HEK293 (cell line): ENCODE data around the gene NOPCHAP1.
A peak's percentile ranks its signal among the peaks of the same experiment; 100 is the strongest.

ENCODE experiments used
- CTCF ChIA-PET: fragments of 350-600 bp; formaldehyde crosslinking; extraction: SDS; loops from one replicate; lab custom pipeline; 2021; ENCODE audit warnings: antibody characterized with exemption; lab: Yijun Ruan, JAX
- POLR2A ChIA-PET: fragments of 300-600 bp; formaldehyde crosslinking; extraction: SDS; loops from one replicate; lab custom pipeline; 2020; ENCODE audit warnings: antibody characterized with exemption, inconsistent platforms; lab: Yijun Ruan, JAX
- H3K27ac ChIP-seq: fragments of 200-500 bp; sonication (Bioruptor generic); 2 replicates; pipeline ENCODE4 v1.5.1; 2014; ENCODE audit warnings: low read depth, low read length, control low read depth, inconsistent platforms; ENCODE audit errors: extremely low read depth
- H3K36me3 ChIP-seq, 2 experiments: fragments of 200-500 bp in 1 of 2; sonication (Bioruptor generic) in 1 of 2; 1 replicate in 1 of 2; 2 replicates in 1 of 2; pipeline ENCODE4 v1.5.1; 2014 to 2017; ENCODE audit warnings: inconsistent platforms in 2 of 2, low read length in 2 of 2; ENCODE audit not compliant: control insufficient read depth in 2 of 2, insufficient read depth in 1 of 2
- H3K4me1 ChIP-seq: fragments of 200-500 bp; sonication (Bioruptor generic); 2 replicates; pipeline ENCODE4 v1.5.1; 2014; ENCODE audit warnings: mild to moderate bottlenecking, low read length, inconsistent platforms; ENCODE audit not compliant: control insufficient read depth, insufficient read depth
- H3K4me3 ChIP-seq: 2 replicates; pipeline ENCODE4 v1.5.1; 2011; ENCODE audit warnings: low read depth, mild to moderate bottlenecking, control low read depth, low read length, moderate library complexity
- H3K9me3 ChIP-seq: fragments of 200-500 bp; sonication (Bioruptor generic); 2 replicates; pipeline ENCODE4 v1.5.1; 2014; ENCODE audit warnings: low read depth, low read length, inconsistent platforms; ENCODE audit not compliant: control insufficient read depth, insufficient read depth
- FEZF1 ChIP-seq: fragments of 450-650 bp; formaldehyde crosslinking; IDR thresholded peaks from 2 replicates; pipeline ENCODE4 v1.5.1; 2016; ENCODE audit warnings: missing biosample characterization, missing genetic modification characterization
- GLI4 ChIP-seq: fragments of 450-650 bp; formaldehyde crosslinking; IDR thresholded peaks from 2 replicates; pipeline ENCODE4 v1.5.1; 2016; ENCODE audit warnings: missing biosample characterization, missing genetic modification characterization
- OSR2 ChIP-seq: fragments of 450-650 bp; formaldehyde crosslinking; IDR thresholded peaks from 2 replicates; pipeline ENCODE4 v1.5.1; 2016; ENCODE audit warnings: missing biosample characterization, missing genetic modification characterization
- TCF7L2 ChIP-seq: IDR thresholded peaks from 2 replicates; pipeline ENCODE4 v1.6.1; 2011; ENCODE audit warnings: low read depth, mild to moderate bottlenecking, inconsistent platforms, low read length, moderate library complexity, borderline replicate concordance
- WT1 ChIP-seq: fragments of 450-650 bp; formaldehyde crosslinking; IDR thresholded peaks from 2 replicates; pipeline ENCODE4 v1.5.1; 2016; ENCODE audit warnings: missing biosample characterization, missing genetic modification characterization
- ZEB2 ChIP-seq: fragments of 450-650 bp; formaldehyde crosslinking; IDR thresholded peaks from 2 replicates; pipeline ENCODE4 v1.5.1; 2016; ENCODE audit warnings: missing biosample characterization, missing genetic modification characterization
- ZFP69B ChIP-seq: fragments of 450-650 bp; formaldehyde crosslinking; IDR thresholded peaks from 2 replicates; pipeline ENCODE4 v1.5.1; 2016; ENCODE audit warnings: missing biosample characterization, missing genetic modification characterization
- ZNF366 ChIP-seq: fragments of 450-650 bp; formaldehyde crosslinking; conservative IDR thresholded peaks from 2 replicates; pipeline ENCODE4 v1.5.1; 2016; ENCODE audit warnings: missing biosample characterization, missing genetic modification characterization
- ZNF404 ChIP-seq: fragments of 450-650 bp; formaldehyde crosslinking; IDR thresholded peaks from 2 replicates; pipeline ENCODE4 v1.5.1; 2017; ENCODE audit warnings: missing biosample characterization, missing genetic modification characterization
- ZNF548 ChIP-seq: fragments of 450-650 bp; formaldehyde crosslinking; IDR thresholded peaks from 2 replicates; pipeline ENCODE4 v1.5.1; 2016; ENCODE audit warnings: missing biosample characterization, missing genetic modification characterization
- ZNF626 ChIP-seq: fragments of 450-650 bp; sonication (Bioruptor Pico); formaldehyde crosslinking; IDR thresholded peaks from 2 replicates; pipeline ENCODE4 v1.5.1; 2018; ENCODE audit warnings: missing biosample characterization, missing genetic modification characterization, inconsistent platforms
- ZNF76 ChIP-seq: fragments of 450-650 bp; formaldehyde crosslinking; IDR thresholded peaks from 2 replicates; pipeline ENCODE4; 2016; ENCODE audit warnings: low read depth, missing biosample characterization, missing genetic modification characterization, borderline replicate concordance
- ZXDB ChIP-seq: fragments of 450-650 bp; formaldehyde crosslinking; IDR thresholded peaks from 2 replicates; pipeline ENCODE4 v1.5.1; 2016; ENCODE audit warnings: missing biosample characterization, missing genetic modification characterization
- TF ChIP-seq, protein P1 (sequence below): fragments of 450-650 bp; IDR thresholded peaks from 2 replicates; pipeline ENCODE4 v1.5.1; 2018; ENCODE audit warnings: missing biosample characterization, mild to moderate bottlenecking, missing genetic modification characterization
- TF ChIP-seq, protein P2 (sequence below): fragments of 450-650 bp; formaldehyde crosslinking; IDR thresholded peaks from 2 replicates; pipeline ENCODE4 v1.5.1; 2016; ENCODE audit warnings: missing biosample characterization, missing genetic modification characterization
- TF ChIP-seq, protein P3 (sequence below): fragments of 450-650 bp; formaldehyde crosslinking; IDR thresholded peaks from 2 replicates; pipeline ENCODE4 v1.5.1; 2017; ENCODE audit warnings: missing biosample characterization, missing genetic modification characterization
- TF ChIP-seq, protein P4 (sequence below): fragments of 450-650 bp; formaldehyde crosslinking; IDR thresholded peaks from 2 replicates; pipeline ENCODE4 v1.5.1; 2016; ENCODE audit warnings: missing biosample characterization, missing genetic modification characterization
- TF ChIP-seq, protein P5 (sequence below): fragments of 450-650 bp; formaldehyde crosslinking; IDR thresholded peaks from 2 replicates; pipeline ENCODE4 v1.5.1; 2016; ENCODE audit warnings: missing biosample characterization, missing genetic modification characterization
- TF ChIP-seq, protein P6 (sequence below): fragments of 450-650 bp; formaldehyde crosslinking; IDR thresholded peaks from 2 replicates; pipeline ENCODE4 v1.5.0; 2017; ENCODE audit warnings: missing biosample characterization, missing genetic modification characterization, borderline replicate concordance
- TF ChIP-seq, protein P7 (sequence below): fragments of 450-650 bp; IDR thresholded peaks from 2 replicates; pipeline ENCODE4 v1.5.1; 2018; ENCODE audit warnings: missing biosample characterization, missing genetic modification characterization

NOPCHAP1 gene

DNA sequence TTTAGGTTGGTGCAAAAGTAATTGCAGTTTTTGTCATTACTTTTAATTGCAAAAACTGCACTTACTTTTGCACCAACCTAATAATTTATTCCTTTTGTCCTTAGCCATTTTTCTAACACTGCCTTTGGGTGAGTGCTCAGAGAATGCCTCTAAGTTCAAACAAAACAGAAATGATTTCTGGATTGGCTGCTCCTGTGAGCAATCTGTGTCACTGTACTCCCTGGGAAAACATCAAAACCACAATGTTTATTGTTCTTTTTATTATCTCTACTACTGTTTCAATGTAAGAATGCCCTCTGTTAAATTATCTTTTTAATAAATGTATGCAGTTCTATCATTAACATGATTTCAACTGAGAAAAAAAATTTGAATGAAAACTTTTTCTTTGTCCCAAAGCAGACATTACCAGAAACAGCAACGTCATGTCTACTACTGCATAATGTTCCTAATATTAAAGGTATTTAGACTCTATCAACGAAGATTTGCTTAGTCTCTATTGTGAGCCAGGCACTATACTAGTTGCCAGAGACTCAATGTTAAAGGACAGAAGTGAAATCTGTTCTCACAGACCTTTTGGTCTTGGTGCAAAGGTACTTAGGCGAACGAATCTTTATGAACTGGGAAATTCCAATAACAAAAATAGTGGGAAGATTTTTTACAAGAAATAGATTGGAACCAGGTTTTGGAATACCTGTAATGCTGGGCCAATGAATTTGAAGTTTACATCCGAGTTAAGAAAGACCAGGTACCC lies 34.2 kb upstream of the NOPCHAP1 start:
- no peak for TF ChIP-seq ZFP69B (tag by site-specific recombination)
- TF ChIP-seq, protein P1, sequence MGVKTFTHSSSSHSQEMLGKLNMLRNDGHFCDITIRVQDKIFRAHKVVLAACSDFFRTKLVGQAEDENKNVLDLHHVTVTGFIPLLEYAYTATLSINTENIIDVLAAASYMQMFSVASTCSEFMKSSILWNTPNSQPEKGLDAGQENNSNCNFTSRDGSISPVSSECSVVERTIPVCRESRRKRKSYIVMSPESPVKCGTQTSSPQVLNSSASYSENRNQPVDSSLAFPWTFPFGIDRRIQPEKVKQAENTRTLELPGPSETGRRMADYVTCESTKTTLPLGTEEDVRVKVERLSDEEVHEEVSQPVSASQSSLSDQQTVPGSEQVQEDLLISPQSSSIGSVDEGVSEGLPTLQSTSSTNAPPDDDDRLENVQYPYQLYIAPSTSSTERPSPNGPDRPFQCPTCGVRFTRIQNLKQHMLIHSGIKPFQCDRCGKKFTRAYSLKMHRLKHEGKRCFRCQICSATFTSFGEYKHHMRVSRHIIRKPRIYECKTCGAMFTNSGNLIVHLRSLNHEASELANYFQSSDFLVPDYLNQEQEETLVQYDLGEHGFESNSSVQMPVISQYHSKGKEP (tag by site-specific recombination): 0 out of 2 replicates have a peak, but pooled peaks have one; percentile 31
- TF ChIP-seq ZNF626 (tag by site-specific recombination): 0 out of 2 replicates have a peak, but pooled peaks have one; percentile 3
- TF ChIP-seq WT1 (tag by site-specific recombination): 0 out of 2 replicates have a peak, but pooled peaks have one; percentile 46
- peak; percentile 89 for TF ChIP-seq FEZF1 (tag by site-specific recombination)
- TF ChIP-seq OSR2 (tag by site-specific recombination): peak; percentile 64
- TF ChIP-seq ZXDB (tag by site-specific recombination): 0 out of 2 replicates have a peak, but pooled peaks have one; percentile 19
- 0 out of 2 replicates have a peak, but pooled peaks have one; percentile 12 for TF ChIP-seq ZNF366 (tag by site-specific recombination)
- TF ChIP-seq, protein P2, sequence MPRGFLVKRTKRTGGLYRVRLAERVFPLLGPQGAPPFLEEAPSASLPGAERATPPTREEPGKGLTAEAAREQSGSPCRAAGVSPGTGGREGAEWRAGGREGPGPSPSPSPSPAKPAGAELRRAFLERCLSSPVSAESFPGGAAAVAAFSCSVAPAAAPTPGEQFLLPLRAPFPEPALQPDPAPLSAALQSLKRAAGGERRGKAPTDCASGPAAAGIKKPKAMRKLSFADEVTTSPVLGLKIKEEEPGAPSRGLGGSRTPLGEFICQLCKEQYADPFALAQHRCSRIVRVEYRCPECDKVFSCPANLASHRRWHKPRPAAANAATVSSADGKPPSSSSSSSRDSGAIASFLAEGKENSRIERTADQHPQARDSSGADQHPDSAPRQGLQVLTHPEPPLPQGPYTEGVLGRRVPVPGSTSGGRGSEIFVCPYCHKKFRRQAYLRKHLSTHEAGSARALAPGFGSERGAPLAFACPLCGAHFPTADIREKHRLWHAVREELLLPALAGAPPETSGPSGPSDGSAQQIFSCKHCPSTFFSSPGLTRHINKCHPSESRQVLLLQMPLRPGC (tag by site-specific recombination): 0 out of 2 replicates have a peak, but pooled peaks have one; percentile 22
- TF ChIP-seq, protein P3, sequence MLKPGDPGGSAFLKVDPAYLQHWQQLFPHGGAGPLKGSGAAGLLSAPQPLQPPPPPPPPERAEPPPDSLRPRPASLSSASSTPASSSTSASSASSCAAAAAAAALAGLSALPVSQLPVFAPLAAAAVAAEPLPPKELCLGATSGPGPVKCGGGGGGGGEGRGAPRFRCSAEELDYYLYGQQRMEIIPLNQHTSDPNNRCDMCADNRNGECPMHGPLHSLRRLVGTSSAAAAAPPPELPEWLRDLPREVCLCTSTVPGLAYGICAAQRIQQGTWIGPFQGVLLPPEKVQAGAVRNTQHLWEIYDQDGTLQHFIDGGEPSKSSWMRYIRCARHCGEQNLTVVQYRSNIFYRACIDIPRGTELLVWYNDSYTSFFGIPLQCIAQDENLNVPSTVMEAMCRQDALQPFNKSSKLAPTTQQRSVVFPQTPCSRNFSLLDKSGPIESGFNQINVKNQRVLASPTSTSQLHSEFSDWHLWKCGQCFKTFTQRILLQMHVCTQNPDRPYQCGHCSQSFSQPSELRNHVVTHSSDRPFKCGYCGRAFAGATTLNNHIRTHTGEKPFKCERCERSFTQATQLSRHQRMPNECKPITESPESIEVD: peak; percentile 70
- TF ChIP-seq, protein P4, sequence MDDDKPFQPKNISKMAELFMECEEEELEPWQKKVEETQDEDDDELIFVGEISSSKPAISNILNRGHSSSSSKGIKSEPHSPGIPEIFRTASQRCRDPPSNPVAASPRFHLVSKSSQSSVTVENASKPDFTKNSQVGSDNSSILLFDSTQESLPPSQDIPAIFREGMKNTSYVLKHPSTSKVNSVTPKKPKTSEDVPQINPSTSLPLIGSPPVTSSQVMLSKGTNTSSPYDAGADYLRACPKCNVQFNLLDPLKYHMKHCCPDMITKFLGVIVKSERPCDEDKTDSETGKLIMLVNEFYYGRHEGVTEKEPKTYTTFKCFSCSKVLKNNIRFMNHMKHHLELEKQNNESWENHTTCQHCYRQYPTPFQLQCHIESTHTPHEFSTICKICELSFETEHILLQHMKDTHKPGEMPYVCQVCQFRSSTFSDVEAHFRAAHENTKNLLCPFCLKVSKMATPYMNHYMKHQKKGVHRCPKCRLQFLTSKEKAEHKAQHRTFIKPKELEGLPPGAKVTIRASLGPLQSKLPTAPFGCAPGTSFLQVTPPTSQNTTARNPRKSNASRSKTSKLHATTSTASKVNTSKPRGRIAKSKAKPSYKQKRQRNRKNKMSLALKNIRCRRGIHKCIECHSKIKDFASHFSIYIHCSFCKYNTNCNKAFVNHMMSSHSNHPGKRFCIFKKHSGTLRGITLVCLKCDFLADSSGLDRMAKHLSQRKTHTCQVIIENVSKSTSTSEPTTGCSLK (tag by site-specific recombination): no peak
- TF ChIP-seq ZNF404 (tag by site-specific recombination): no peak
- TF ChIP-seq, all 188 proteins: peak for 9
- ChIA-PET POLR2A (no interaction called here), CTCF (interaction anchor here (0.7 kb wide), 1 partner anchor 9 kb away, joined by 5 read pairs; no protein-coding TSS in a partner anchor)
- no peak overlapping the region for H3K27ac ChIP-seq
- H3K4me1 ChIP-seq: peaks cover 38% of the 10 kb centered on the region
- H3K9me3 ChIP-seq: no peaks in the 10 kb centered on the region
- no peak overlapping the region for H3K4me3 ChIP-seq
- no peaks in the 10 kb centered on the region for H3K36me3 ChIP-seq

DNA sequence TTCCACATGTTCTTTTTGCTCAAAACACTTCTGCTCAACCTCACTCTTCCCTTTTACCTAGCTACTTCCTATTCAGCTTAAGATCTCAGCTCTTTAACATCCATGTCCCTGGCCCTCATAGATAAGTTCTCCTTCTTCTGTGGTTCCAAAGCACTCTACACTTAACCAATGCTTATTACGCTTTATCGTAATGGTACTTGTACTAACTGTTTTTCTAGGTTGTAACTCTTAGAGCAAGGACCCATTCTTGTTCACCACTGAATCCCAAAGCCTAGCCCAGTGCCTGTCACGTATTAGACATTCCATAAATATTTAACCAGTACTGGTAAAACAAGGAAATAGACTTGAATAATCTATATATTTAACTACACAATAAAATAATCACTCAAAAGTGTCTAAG lies 33.3 kb upstream of the NOPCHAP1 start:
- H3K36me3 ChIP-seq: no peaks in the 10 kb centered on the region
- POLR2A ChIA-PET: interaction anchor here (0.6 to 1.1 kb wide), 3 partner anchors 19 to 41 kb away, joined by 3 read pairs; no protein-coding TSS in a partner anchor
- TF ChIP-seq, protein P5, sequence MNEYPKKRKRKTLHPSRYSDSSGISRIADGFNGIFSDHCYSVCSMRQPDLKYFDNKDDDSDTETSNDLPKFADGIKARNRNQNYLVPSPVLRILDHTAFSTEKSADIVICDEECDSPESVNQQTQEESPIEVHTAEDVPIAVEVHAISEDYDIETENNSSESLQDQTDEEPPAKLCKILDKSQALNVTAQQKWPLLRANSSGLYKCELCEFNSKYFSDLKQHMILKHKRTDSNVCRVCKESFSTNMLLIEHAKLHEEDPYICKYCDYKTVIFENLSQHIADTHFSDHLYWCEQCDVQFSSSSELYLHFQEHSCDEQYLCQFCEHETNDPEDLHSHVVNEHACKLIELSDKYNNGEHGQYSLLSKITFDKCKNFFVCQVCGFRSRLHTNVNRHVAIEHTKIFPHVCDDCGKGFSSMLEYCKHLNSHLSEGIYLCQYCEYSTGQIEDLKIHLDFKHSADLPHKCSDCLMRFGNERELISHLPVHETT: no peak
- TF ChIP-seq, protein P6, sequence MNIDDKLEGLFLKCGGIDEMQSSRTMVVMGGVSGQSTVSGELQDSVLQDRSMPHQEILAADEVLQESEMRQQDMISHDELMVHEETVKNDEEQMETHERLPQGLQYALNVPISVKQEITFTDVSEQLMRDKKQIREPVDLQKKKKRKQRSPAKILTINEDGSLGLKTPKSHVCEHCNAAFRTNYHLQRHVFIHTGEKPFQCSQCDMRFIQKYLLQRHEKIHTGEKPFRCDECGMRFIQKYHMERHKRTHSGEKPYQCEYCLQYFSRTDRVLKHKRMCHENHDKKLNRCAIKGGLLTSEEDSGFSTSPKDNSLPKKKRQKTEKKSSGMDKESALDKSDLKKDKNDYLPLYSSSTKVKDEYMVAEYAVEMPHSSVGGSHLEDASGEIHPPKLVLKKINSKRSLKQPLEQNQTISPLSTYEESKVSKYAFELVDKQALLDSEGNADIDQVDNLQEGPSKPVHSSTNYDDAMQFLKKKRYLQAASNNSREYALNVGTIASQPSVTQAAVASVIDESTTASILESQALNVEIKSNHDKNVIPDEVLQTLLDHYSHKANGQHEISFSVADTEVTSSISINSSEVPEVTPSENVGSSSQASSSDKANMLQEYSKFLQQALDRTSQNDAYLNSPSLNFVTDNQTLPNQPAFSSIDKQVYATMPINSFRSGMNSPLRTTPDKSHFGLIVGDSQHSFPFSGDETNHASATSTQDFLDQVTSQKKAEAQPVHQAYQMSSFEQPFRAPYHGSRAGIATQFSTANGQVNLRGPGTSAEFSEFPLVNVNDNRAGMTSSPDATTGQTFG (tag by site-specific recombination): no peak
- TF ChIP-seq ZNF76 (tag by site-specific recombination) (no peak), ZNF548 (tag by site-specific recombination) (no peak), GLI4 (tag by site-specific recombination) (no peak), ZEB2 (tag by site-specific recombination) (no peak), TCF7L2 (no peak)
- TF ChIP-seq, protein P7, sequence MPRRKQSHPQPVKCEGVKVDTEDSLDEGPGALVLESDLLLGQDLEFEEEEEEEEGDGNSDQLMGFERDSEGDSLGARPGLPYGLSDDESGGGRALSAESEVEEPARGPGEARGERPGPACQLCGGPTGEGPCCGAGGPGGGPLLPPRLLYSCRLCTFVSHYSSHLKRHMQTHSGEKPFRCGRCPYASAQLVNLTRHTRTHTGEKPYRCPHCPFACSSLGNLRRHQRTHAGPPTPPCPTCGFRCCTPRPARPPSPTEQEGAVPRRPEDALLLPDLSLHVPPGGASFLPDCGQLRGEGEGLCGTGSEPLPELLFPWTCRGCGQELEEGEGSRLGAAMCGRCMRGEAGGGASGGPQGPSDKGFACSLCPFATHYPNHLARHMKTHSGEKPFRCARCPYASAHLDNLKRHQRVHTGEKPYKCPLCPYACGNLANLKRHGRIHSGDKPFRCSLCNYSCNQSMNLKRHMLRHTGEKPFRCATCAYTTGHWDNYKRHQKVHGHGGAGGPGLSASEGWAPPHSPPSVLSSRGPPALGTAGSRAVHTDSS (tag by site-specific recombination): no peak

More for the DNA sequence above, 33.3 kb upstream of the NOPCHAP1 start:
- CTCF ChIA-PET: interaction anchor here (0.7 kb wide), 1 partner anchor 10 kb away, joined by 5 read pairs; no protein-coding TSS in a partner anchor
- no peaks in the 10 kb centered on the region for H3K9me3 ChIP-seq
- H3K4me1 ChIP-seq: peaks cover 37% of the 10 kb centered on the region
- no peak overlapping the region for H3K27ac ChIP-seq
- H3K4me3 ChIP-seq: no peak overlapping the region
